ENCODE data around the gene QRFP. TPM values are rescaled to one million over a fixed set of nuclear protein-coding genes. Genes with fewer than 3 reads are reported as not detected.

Gene QRFP
- total RNA-seq, 1 experiment from 2014 or later, result not detected

- TF ChIP-seq SIN3A (IDR thresholded peaks at IDR 0.05; ENCODE audit: low read depth) (no peak), ELF1 (IDR thresholded peaks at IDR 0.05; ENCODE audit: borderline replicate concordance, low read depth) (no peak), POLR2A (IDR thresholded peaks at IDR 0.05; ENCODE audit: borderline replicate concordance, extremely low read depth, insufficient read depth, insufficient read length) (no peak), POLR2AphosphoS5 (IDR thresholded peaks at IDR 0.05; ENCODE audit: low read depth, low read length) (no peak), EZH2phosphoT487 (IDR thresholded peaks at IDR 0.05; ENCODE audit: borderline replicate concordance) (no peak)
- TF ChIP-seq, protein P1, sequence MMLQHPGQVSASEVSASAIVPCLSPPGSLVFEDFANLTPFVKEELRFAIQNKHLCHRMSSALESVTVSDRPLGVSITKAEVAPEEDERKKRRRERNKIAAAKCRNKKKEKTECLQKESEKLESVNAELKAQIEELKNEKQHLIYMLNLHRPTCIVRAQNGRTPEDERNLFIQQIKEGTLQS (IDR thresholded peaks at IDR 0.05), result no peak
- TF ChIP-seq, protein P2, sequence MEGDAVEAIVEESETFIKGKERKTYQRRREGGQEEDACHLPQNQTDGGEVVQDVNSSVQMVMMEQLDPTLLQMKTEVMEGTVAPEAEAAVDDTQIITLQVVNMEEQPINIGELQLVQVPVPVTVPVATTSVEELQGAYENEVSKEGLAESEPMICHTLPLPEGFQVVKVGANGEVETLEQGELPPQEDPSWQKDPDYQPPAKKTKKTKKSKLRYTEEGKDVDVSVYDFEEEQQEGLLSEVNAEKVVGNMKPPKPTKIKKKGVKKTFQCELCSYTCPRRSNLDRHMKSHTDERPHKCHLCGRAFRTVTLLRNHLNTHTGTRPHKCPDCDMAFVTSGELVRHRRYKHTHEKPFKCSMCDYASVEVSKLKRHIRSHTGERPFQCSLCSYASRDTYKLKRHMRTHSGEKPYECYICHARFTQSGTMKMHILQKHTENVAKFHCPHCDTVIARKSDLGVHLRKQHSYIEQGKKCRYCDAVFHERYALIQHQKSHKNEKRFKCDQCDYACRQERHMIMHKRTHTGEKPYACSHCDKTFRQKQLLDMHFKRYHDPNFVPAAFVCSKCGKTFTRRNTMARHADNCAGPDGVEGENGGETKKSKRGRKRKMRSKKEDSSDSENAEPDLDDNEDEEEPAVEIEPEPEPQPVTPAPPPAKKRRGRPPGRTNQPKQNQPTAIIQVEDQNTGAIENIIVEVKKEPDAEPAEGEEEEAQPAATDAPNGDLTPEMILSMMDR (IDR thresholded peaks at IDR 0.05 in 2 of 3, conservative IDR thresholded peaks at IDR 0.05 in 1 of 3; ENCODE audit: borderline replicate concordance in 1 of 3, insufficient read depth in 1 of 3, low read depth in 2 of 3, low read length in 2 of 3), result no peak
Measured at GRCh38 chr9:130854092-130854491, 42.5 kb downstream of the QRFP start (continued).

- ChIA-PET CTCF (interaction anchor here (0.9 to 1.0 kb wide), 2 partner anchors 14 to 146 kb away, joined by 3 to 6 read pairs; no protein-coding TSS in a partner anchor), POLR2A (no interaction called here)
- intact Hi-C loops (cut with micrococcal nuclease), result no loop called here
Measured at GRCh38 chr9:130852801-130853200, 43.8 kb downstream of the QRFP start.

More at GRCh38 chr9:130852801-130853200, 43.8 kb downstream of the QRFP start:
- Histone ChIP-seq H3K79me2 (ENCODE audit: insufficient read depth, low read length) (peaks cover 58% of the 10 kb centered on the region), H4K20me1 (ENCODE audit: insufficient read depth) (no peaks in the 10 kb centered on the region), H3K9ac (ENCODE audit: low read length) (no peak overlapping the region), H2AFZ (ENCODE audit: low read depth, low read length, poor library complexity, severe bottlenecking) (no peak overlapping the region), H3K4me3 (replicated peaks in 1 of 2; ENCODE audit: low read depth in 1 of 2, low read length in 2 of 2) (no peak overlapping the region), H3K36me3 (ENCODE audit: control insufficient read depth in 1 of 2, insufficient read depth in 2 of 2, low read length in 2 of 2) (peaks cover 3 to 18% of the 10 kb centered on the region in 2 experiments), H3K4me1 (ENCODE audit: control insufficient read depth in 1 of 2, insufficient read depth in 2 of 2, low read length in 2 of 2) (peaks cover 3 to 8% of the 10 kb centered on the region in 2 experiments), H3K4me2 (ENCODE audit: low read length) (no peak overlapping the region), H3K27me3 (ENCODE audit: insufficient read depth, low read length) (no peaks in the 10 kb centered on the region), H3K27ac (ENCODE audit: low read depth, low read length) (no peak overlapping the region), H3K9me2 (ENCODE audit: insufficient read depth) (no peaks in the 10 kb centered on the region), H3K9me3 (ENCODE audit: control insufficient read depth in 1 of 2, insufficient read depth in 1 of 2, low read depth in 1 of 2, low read length in 2 of 2) (no peaks in the 10 kb centered on the region)
- no peak for TF ChIP-seq REST (IDR thresholded peaks at IDR 0.05; ENCODE audit: low read depth)
- TF ChIP-seq FOSL1 (IDR thresholded peaks at IDR 0.05; ENCODE audit: low read depth), result no peak
- no peak for ATAC-seq
- RAD21 ChIA-PET (ENCODE audit: low non-redundant PET in 1 of 2, low total read pairs in 2 of 2, uncharacterized antibody in 2 of 2, unreplicated experiment in 2 of 2), result interaction anchor here in 1 of 2 experiments (0.7 kb wide), 1 partner anchor 14 kb away, joined by 11 read pairs; no protein-coding TSS in a partner anchor
- no peak for DNase-seq (ENCODE audit: low read depth, low spot score)
- no TSS peak for BruUV-seq (replicated peaks)
